Hematopoietic multipotent progenitor cell (in vitro differentiated cells): ENCODE results near the gene EIF2S1. TPM values are rescaled to one million over a fixed set of nuclear protein-coding genes. Genes with fewer than 3 reads are reported as not detected.

Experiments
- DNase-seq, 3 donors: peaks; one replicate each; pipeline ENCODE4 v3.0.0-alpha.2; 2011 to 2015; ENCODE audit warnings: low read depth in 2 of 3, low spot score in 2 of 3
- small RNA-seq: library from RNA; depleted of rRNA; stranded (forward); fragments of <200 nt; gene quantifications from one replicate; pipeline ENCODE3, GENCODE V24; 2012
- total RNA-seq: library from RNA; depleted of rRNA; stranded (reverse); fragments of >200 nt; gene quantifications from one replicate; pipeline ENCODE4 v1.2.3, GENCODE V29; 2012

EIF2S1 gene
- total RNA-seq, 1 donor: 20.2 TPM

DNA sequence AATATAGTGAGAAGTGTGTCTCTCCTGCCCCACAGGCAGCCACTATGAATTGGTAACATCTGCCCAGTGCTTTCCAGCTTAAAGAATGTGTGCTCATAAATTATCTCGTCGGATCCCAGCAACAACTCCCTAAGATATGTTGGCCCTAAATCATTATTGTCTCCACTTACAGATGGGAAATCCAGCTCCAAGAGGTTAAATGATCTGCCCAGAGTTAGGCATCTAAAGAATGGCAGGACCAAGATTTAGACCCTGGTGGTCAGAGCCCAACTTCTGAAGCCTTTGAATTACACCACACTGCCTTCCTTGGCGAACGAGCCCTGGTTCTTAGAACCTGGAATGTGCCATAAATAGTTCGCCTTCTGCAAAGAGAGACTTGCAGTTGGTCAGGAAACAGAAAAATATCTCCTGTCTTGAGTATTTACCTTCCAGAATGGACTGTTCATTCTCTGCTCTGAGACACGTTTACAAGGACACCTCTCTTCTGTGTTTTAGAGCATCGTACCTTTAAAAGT is 72.0 kb downstream of the EIF2S1 start:
- no peak for DNase-seq

DNA sequence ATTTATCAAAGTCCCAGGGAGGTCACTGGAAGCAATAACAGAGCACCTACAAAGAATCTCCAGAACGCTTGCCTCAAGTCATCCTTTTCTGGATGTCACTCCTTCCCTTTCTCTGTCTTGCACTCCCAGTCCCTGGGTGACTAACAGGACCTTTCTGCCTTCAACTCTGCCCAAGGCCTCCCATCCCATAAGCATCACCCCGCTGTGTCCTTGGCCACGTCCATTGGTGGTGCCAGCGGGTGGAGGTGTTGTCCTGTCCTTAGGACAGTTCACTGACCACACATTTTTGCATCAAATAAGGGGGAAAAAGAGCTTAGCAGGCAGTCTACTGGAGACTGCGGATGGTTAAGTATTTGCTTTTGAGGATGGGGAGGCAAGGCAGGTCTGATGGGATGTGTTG is 75.5 kb downstream of the EIF2S1 start:
- no peak for DNase-seq

Small RNA genes lying within 50 kb of the gene (small RNA-seq; reads per million reads assigned to genes)
- gene RF00019: not detected

Other genes starting within 250 kb of the EIF2S1 start
- gene GARIN2, start 170.9 kb upstream of the EIF2S1 start, total RNA-seq: not detected
- 6.2 TPM for gene PALS1, start 118.9 kb upstream of the EIF2S1 start, total RNA-seq
- 18.6 TPM for gene ATP6V1D, start 524 bp upstream of the EIF2S1 start, total RNA-seq
- gene PLEK2, start 51.8 kb downstream of the EIF2S1 start, total RNA-seq: not detected
- 46.3 TPM for gene TMEM229B, start 128.4 kb downstream of the EIF2S1 start, total RNA-seq
- 0.27 TPM for gene PLEKHH1, start 173.0 kb downstream of the EIF2S1 start, total RNA-seq
- 14.0 TPM for gene PIGH, start 239.9 kb downstream of the EIF2S1 start, total RNA-seq